Measurements from ENCODE around the gene PTPRT.

DNA sequence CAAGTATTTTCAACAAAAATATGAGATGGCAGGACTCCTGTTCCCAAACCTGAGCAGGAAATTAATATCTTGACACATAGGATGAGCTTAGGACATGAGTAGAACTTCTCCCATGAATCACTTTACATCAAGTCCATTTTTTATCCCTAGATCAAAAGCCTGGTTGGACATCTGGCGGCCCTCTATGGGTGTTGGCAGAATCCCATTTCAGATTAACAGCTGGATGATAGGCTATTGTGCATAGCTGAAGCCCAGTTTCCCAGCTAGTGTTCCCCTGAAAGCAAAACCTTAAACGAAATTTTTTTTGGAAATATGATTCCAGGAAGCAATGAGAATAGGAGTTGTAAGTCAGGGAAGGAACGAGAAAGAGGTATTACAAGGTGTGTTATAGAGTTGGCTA lies 1122.1 kb downstream of the PTPRT start:
- no peak for TF ChIP-seq POLR2AphosphoS5 (IDR thresholded peaks at IDR 0.05; ENCODE audit: borderline replicate concordance, low read depth, low read length)
- TF ChIP-seq EZH2 (IDR thresholded peaks at IDR 0.05), result no peak
- no peak for TF ChIP-seq FOXP2 (optimal IDR thresholded peaks at IDR 0.05; ENCODE audit: control extremely low read depth, extremely low read length, insufficient read depth)
